Measurements from ENCODE around the gene SOCS1. TPM values are rescaled to one million over a fixed set of nuclear protein-coding genes. Genes with fewer than 3 reads are reported as not detected.

Gene SOCS1
- total and polyA plus RNA-seq, 11 donors, result 0.63 to 14.8 (median 2.9) TPM

GRCh38 chr16:11276896-11277593 is 21.0 kb upstream of the SOCS1 start:
- 89 to 93% (median 89%) methylated on average over 11 of the region's 11 CpGs for whole genome bisulfite sequencing, 4 donors
- no peaks in the 10 kb centered on the region for H3K27me3 ChIP-seq
- TF ChIP-seq POLR2A (IDR thresholded peaks at IDR 0.05) (no peak), CTCF (IDR thresholded peaks at IDR 0.05) (no peak)
- no peak for ATAC-seq
- no peaks in the 10 kb centered on the region for H3K9me3 ChIP-seq
- H3K27ac ChIP-seq, result no peak overlapping the region
- DNase-seq, result no peak
- H3K4me3 ChIP-seq, result no peak overlapping the region
- H3K36me3 ChIP-seq, result no peaks in the 10 kb centered on the region
- intact Hi-C loops (cut with DNase I), result no loop called here
- no peaks in the 10 kb centered on the region for H3K4me1 ChIP-seq

GRCh38 chr16:11276143-11276895 is 20.3 kb upstream of the SOCS1 start, which contains the start of gene PRM2:
TSS of gene PRM2 (minus strand) at chr16:11276480. CDS start at chr16:11276370, 110 bp downstream.
- ATAC-seq, result peak in 1 of 4 donors; percentile 31
- H3K27ac ChIP-seq, result no peak within 1 kb of the TSS
- no peak for TF ChIP-seq CTCF (IDR thresholded peaks at IDR 0.05)
- TF ChIP-seq POLR2A (IDR thresholded peaks at IDR 0.05), result no peak
- DNase-seq, result no peak
- no peaks in the 10 kb centered on the region for H3K4me1 ChIP-seq
- H3K36me3 ChIP-seq, result no peaks in the 10 kb centered on the region
- no peaks in the 10 kb centered on the region for H3K27me3 ChIP-seq
- intact Hi-C loops (cut with DNase I), result no loop called here
- no peak within 1 kb of the TSS for H3K4me3 ChIP-seq
- 89 to 95% (median 93%) methylated on average over 21 to 26 of the region's 26 CpGs for WGBS, 4 donors
- H3K9me3 ChIP-seq, result no peaks in the 10 kb centered on the region

GRCh38 chr16:11274964-11275363 is 19.0 kb upstream of the SOCS1 start:
- WGBS, 4 donors, result 90 to 95% (median 91%) methylated on average over 7 of the region's 7 CpGs
- Histone ChIP-seq H3K4me3 (no peak overlapping the region), H3K4me1 (no peaks in the 10 kb centered on the region), H3K27me3 (no peaks in the 10 kb centered on the region), H3K27ac (no peak overlapping the region), H3K36me3 (no peaks in the 10 kb centered on the region), H3K9me3 (no peaks in the 10 kb centered on the region)
- intact Hi-C loops (cut with DNase I), result no loop called here
- DNase-seq (no peak), ATAC-seq (no peak)
- TF ChIP-seq POLR2A (IDR thresholded peaks at IDR 0.05), result no peak
- TF ChIP-seq CTCF (IDR thresholded peaks at IDR 0.05), result no peak

- Histone ChIP-seq H3K4me3 (no peak overlapping the region), H3K27me3 (no peaks in the 10 kb centered on the region), H3K27ac (no peak overlapping the region), H3K9me3 (no peaks in the 10 kb centered on the region), H3K4me1 (no peaks in the 10 kb centered on the region), H3K36me3 (no peaks in the 10 kb centered on the region)
- WGBS, 4 donors, result 66 to 76% (median 75%) methylated on average over 3 of the region's 3 CpGs
- no peak for ATAC-seq
- no peak for TF ChIP-seq CTCF (IDR thresholded peaks at IDR 0.05)
- no peak for TF ChIP-seq POLR2A (IDR thresholded peaks at IDR 0.05)
- intact Hi-C loops (cut with DNase I), result no loop called here
- DNase-seq, result no peak
Measured at GRCh38 chr16:11273721-11274324, 17.8 kb upstream of the SOCS1 start.

All from heart left ventricle (tissue), 16 donors.